Measurements from ENCODE around the gene ASB3.
"Not testable (repeated sequence)": the region's sequence is repeated elsewhere in the genome, so short reads cannot be mapped to it uniquely, and the experiment has no call there.

The ASB3 gene

DNA sequence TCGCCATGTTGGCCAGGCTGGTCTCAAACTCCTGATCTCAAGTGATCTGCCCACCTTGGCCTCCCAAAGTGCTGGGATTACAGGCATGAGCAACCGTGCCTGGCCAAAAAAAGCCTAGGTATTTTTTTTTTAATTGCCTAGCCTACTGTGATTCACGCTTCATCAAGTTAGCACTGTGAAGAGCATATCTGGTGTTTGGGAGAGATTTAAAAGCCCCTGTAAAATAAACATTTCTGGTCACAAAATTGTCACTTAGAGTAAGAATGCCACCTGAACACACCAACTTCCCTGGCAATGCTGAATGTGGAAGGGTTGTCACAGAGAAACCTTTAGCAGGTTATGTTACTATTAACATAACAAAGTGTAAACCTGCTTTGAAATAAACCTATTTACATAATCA is 58.8 kb downstream of the ASB3 start:
- DNase-seq: no peak

DNA sequence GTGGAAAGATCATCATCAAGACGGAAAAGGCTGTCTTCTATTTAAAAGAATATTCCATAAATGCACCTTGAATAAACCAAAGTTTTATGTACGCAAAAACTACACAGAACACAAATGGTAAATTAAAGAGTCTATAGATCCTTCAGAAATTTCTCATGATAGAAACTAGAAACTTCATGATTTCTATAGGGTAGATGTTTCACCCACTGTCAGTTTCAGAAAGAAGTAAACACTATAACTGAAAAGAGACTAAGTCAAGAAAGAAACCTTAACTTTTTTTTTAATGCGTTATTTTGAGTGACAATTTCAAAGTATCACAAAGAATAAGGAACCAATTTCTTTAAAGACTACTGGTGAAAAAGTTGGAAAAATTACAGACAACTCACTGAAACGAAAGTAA is 61.1 kb downstream of the ASB3 start:
- DNase-seq: no peak

DNA sequence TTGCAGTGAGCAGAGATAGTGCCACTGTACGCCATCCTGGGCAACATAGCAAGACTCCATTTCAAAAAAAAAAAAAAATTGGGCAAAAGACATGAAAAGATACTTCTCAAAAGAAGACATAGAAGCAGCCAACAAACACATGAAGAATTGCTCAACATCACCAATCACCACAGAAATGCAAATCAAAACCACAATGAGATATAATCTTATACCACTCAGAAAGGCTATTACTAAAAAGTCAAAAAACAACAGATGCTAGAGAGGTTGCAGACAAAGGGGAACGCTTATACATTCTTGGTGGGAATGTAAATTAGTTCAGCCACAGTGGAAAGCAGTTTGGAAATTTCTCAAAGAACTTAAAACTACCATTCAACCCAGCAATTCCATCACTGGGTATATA is 62.2 kb downstream of the ASB3 start:
- DNase-seq: no peak

DNA sequence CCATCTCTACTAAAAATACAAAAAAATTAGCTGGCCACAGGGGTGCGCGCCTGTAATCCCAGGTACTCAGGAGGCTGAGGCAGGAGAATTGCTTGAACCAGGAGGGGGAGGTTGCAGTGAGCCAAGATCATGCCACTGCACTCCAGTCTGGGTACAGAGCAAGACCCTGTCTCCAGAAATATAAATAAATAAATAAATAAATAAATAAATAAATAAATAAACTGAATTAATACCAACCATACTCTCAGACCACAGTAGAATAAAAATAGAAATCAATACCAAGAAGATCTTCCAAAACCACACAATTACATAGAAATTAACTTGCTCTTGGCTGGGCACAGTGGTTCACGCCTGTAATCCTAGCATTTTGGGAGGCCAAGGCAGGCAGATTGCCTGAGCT is 65.8 kb downstream of the ASB3 start:
- not testable (repeated sequence) for DNase-seq

DNA sequence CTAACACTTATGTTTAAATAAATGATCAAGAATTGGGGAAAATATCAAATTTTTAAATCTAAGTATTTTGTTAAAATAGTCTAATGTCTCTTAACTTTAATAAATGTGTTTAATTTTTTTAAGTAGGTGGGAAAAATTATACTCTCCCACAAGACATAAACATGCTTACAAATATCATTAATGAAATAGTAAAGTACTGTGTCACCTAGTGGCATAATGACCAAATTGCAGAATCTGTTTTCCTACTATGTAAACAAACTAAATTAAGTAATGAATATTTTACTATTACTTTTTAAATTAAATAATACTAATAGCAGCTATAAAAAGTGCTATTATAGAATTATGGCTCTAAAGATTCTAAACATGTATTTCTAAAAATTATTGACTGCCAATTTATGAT is 71.2 kb downstream of the ASB3 start:
- no peak for DNase-seq

DNA sequence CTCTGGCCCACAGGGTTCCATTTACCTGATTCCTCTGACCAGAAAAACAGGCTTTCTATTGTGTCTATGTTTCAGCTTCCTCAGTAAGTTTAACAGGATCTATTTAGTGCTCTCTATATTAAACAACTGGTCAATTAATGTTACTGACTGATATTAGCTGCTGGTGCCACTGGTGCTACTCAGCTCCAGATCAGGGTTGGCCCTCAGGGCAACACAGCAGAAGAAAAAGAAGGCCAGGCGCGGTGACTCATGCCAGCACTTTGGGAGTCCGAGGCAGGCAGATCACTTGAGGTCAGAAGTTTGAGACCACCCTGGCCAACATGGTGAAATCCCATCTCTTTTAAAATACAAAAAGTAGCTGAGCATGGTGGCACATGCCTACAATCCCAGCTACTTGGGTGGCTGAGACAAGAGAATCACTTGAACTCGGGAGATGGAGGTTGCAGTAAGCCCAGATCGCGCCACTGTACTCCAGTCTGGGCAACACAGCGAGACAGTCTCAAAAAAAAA is 75.4 kb downstream of the ASB3 start:
- DNase-seq: no peak

DNA sequence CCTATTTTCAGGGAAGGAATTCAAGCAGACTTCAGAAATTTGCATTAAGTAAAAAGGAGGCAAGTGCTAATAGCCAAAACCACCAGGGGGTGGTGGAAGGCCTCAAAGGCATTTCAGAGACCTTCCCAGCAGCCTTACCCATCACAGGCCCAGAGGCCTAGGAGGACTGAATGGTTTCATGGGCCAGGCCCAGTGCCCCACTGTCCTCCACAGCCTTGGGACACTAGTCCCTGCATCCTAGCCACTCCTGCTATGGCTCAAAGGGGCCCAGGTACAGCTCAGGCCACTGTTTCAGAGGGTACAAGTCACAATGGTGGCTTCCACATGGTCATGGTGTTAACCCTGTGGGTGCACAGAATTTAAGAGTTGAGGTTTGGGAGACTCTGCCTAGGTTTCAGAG is 77.8 kb downstream of the ASB3 start:
- DNase-seq: no peak

DNA sequence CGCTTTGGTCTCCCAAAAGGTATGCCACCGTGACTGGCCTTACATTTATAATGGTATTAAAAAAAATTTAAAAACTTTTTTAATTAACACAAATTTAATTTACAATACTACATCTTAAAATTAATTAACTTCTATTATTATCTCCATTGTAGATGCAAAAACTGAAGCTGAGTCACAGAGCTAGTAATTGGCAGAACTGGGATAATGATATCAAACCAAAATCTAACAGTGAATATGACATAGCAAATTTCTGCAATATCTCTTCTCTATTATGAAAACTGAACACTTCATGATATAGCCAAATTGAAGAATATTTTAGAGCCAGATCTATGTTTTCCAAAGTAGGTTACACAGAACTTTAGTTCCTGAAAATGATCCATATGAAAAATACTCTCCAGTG is 85.5 kb downstream of the ASB3 start:
- DNase-seq: no peak

DNA sequence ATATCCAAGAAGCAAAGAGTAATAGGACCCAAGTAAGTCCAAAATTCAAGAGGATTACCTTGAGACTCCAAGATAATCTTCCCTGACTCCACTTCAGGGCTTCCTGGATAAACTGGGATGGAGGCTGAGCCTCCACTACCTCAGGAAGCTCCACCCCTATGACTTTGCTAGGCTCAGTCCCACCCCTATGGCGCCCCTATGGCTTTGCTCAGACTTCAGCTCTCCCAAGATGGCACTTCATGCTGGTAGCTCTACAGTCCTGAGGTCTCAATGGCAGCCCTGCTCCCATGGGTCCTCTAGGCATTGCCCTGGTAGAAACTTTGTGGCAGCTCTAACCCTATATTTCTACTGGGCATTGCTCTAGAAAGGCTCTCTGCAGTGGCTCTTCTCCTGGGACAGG is 89.1 kb downstream of the ASB3 start:
- no peak for DNase-seq

DNA sequence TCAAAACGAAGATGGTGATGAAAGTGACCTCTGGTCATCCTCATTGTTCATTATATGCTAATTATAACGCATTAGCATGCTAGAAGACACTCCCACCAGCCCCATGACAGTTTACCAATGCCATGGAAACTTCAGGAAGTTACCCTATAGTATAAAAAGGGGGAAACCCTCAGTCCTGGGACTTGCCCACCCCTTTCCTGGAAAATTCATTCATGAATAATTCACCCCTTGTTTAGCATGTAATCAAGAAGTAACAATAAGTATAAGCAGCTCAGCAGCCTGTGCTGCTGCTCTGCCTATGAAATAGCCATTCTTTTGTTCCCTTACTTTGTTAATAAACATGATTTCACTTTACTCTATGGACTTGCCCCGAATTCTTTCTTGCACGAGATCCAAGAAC is 89.7 kb downstream of the ASB3 start:
- no peak for DNase-seq

DNA sequence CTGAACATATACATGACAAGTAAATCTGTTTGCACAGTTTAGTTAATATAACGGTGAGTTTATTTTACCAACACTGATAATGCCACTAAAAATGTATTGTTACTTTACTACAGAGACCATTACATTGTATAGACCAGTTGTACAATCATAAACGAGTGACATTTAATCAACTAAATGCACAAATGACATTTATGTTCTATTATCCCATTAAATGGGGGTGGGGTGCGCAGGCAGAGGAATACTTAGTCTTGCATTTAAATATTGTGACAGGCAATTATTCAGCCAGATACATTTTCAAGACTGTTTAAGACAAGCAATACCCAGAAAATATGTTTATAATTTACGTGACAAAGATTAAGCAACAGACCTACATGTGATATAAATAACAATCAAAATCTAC is 91.2 kb downstream of the ASB3 start:
- no peak for DNase-seq

DNA sequence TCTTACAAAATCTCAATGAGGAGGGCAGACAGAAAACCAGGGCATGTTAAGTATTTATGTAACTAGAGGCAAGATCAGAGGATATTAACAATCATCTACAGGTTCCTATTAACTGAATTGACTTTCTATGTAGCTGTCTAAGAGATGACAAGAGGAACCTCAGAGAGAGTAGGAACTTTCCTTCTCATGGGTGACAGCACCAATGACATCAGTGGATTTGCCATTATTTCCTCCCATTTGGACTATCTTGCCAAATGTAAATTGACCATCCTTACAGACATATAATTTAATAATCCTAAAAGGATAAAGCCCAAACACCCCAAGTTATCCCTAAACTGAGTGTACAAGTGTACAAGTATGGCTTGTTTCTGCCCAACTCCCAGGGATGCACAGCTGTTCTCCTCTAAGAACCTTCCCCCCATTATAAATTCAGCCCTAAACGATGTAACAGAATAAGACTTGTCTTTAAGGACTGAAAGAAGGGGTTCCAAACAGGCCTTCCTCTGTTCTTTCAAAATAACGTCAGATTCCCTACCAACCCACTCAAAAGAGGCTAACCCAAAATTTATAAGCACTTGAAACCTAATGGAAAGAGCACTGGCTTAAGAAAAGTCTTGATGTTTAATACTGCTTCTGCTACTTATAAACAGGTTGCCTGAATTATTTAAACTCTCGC is 92.5 kb downstream of the ASB3 start:
- no peak for DNase-seq

DNA sequence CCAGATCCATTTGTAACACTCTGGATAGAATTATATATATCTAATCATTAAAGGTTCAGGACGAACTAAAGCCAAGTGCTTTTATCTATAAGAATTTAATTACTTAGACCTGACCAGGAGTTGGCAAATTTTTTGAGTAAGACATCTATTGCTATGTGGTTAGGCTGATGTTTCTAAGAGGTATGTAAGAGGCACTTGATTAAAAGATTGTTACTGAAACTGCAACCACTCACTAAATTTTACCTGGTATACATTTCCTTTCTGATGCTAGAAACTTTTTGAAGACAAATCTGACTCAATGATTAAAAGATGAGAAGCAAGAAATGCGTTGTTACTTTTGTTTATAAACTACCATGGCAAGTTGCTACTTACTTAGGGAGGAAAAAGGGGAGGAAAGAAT is 95.9 kb downstream of the ASB3 start:
- no peak for DNase-seq

DNA sequence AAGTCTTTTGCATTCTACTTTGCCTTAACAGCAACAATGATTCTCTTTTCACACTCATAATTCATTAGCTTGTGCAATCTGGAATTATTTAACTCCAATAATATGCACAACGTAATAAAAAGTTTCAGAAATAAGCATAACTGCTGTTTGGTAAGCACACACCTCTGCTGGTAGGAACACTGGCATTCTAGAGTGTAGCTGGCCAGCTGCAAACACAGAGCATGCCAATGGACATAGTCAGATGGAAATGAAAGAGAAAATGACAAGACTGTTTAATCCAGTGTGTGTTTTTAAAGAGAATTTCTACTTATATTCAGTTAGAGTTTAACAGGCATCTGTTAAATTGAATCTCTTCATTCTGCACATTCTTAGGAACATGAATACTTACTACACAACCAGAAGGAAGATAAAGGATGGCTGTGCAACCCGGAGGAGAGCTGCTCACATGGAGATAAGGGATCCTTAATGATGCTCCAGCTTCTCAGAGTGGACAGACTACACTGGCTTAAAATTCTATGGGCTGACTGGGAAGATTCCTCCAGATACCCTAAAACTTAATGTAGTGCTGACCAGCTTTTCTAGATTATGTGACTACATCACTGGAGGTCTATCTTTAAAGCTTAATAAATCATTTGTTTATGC is 113.8 kb downstream of the ASB3 start:
- DNase-seq: no peak

DNA sequence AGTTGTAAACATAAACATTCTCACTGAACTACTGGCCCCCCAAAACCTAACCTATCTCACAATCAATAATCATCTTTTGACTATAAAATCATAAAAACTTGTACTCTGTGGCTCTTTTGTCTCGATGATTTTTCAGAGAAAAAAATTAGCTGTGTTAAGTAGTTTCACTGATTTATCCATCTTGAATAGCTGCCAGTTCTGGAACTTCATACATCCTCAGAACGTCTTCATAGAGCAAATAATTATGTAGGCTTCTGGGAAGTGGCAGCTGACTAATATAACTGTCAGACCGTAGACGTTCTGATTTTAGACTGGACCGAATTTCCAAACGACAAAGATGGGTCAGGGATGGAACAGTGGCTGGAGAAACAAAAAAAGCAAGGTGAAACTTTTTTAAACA is 116.4 kb downstream of the ASB3 start:
- no peak for DNase-seq

DNA sequence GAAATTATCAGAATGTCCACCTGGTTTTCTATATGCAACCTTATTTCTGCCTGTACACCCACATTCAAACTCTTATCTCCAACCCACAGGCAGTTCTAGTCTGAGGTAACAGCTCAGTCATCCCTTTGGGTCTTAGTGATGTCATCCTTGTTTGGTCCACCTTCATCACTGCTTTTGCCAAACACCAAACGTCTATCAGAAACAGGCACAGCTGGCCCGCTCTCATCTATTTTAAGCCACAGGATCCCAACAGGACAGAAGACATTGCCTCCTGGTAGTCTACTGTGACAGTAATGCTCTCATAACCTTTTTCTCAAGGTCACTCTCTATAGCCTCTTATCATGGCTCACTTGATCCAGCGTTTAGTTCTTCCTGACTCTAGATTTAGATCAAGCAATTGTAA is 118.1 kb downstream of the ASB3 start:
- no peak for DNase-seq

DNA sequence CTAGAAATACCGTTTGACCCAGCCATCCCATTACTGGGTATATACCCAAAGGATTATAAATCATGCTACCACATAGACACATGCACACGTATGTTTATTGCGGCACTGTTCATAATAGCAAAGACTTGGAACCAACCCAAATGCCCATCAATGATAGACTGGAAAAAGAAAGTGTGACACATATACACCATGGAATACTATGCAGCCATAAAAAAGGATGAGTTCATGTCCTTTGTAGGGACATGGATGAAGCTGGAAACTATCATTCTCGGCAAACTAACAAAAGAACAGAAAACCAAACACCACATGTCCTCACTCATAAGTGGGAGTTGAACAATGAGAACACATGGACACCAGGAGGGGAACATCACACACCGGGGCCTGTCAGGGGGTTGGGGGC is 119.6 kb downstream of the ASB3 start:
- not testable (repeated sequence) for DNase-seq

DNA sequence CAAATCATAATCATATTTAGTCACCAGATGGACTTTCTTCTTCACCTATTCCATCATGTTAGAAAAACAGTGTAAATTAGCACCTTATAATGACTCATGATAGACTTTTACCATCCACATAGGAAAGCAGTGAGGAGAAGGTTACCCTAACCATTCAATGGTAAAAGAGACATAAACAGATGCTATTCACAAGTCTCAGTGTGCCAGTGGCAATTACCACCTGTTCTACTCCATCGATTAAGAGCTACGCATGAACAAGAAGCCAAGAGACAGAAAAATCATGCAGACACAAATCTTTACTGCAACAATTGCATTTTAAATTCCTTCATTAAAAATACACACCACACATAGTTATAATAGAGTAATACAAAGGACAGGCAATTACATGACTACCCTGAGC is 125.9 kb downstream of the ASB3 start:
- no peak for DNase-seq

DNA sequence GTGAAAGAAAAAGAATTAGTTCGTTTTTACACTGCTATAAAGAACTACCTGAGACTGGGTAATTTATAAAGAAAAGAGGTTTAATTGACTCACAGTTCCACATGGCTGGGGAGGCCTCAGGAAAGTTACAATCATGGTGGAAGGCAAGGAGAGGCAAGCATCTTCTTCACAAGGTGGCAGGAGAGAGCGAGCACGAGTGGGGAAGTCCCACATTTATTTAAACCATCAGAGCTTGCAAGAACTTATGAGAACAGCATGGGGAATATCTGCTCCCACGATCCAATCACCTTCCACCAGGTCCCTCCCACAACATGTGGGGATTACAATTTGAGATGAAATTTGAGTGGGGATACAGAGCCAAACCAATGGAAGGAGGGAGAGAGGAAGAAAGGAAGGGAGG is 128.3 kb downstream of the ASB3 start:
- DNase-seq: not testable (repeated sequence)

DNA sequence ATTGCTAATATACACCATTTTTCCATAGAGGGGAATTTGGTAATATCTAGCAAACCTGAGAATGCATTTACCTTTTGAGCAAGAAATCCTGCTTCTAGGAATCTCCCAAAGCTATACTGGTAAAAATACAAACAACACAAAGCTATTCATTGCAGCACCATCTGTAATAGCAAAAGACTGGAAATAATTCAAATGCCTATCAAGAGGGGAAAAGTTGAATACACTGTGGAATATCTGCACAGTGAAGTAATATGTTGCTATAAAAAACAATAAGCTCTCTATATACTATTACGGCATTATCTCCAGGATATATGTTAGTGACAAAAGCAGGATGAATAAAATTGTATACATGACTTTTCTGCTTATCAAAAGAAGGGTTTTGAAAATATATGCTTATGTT is 131.5 kb downstream of the ASB3 start:
- DNase-seq: no peak

DNA sequence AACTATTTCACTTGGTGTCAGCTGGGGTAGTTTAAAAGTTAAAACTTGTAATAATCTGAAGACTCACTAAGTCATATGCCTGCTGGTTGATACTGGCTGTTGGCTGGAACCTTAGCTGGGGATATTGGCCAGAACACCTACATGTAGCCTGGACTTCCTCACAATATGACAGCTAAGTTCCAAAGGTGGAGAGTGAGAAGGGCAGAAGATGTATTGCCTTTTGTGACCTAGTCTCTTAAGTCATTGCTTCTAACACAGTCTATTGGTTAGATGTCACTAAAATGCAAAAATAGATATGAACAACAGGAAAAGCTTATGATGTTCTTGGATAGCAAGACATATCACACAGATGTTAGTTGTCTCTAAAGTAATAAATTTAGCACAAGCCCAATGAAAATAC is 132.4 kb downstream of the ASB3 start:
- DNase-seq: no peak

DNA sequence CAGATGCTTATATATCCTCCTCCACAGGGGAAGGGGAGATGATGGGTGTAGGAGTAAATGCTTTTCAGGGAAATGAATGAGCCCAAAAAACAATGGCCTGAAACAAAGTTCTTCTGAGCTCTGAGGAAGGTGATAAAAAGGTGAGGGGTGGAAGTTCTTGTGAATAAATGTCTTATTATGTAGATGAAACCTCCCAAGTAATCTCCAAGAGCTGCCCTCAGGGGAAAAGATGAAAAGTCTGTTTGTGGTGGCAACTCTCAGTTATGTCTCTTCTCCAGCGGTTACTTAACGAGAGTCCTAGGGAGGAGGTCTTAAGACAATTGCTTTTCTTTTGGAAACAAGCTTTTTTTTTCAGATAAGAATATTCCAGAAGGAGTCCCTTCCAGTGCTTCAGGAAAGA is 134.6 kb downstream of the ASB3 start:
- no peak for DNase-seq

DNA sequence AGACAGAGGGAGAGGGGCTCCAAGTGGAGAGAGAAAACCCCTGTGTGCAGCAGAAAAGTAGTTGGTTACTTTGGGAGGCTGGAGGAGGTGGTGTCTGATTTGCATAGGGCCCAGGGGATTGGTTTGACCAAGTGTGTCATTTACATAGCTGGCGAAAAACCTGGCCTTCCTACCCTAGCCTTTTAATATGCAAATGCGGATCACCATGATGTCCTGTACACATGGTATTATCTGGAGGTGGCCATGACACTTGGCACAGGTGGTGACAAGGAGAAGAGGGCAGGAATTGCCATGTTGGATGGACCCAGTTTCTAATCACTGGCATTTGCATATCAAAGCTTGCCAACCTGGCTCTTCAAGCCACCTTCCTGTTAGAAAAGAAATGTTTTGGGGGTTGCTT is 140.0 kb downstream of the ASB3 start:
- DNase-seq: no peak

DNA sequence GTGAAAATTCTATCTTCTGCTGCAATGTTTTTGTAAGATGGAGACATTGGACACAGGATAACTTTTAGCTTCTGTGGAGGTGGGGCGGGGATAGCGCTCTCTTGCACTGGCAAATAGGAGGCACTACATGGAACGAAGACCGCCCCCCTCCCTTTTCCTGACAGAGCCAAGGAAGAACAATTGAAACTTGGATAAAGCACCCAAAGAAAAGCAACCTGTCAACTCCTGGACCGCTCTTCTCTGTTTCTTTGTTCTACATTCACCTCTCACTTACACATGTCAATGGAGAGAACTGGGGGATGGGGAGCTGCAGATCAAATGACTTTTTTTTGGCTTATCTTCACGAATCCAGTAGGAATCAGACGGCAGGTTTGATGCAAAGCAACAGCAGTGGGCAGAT is 145.5 kb downstream of the ASB3 start:
- no peak for DNase-seq

DNA sequence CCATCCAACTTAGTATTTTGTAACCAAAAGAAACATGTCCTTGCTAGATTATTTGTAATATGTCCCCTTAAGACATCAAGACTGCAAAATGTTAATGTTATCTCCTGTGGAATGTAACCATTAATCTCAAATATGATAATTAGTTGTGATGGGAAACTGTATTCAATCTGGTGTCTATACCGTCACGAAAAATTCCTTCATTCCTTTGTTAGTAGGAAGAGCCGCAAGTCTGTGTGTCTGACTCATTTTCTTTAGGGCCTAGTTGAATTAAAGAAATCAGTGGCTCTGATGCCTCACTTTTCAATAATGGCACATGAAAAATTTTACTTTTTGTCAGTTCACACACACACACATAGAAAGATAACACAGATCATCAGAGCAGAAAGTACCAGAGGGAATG is 146.3 kb downstream of the ASB3 start:
- DNase-seq: no peak
